Measurements from ENCODE around the gene PI4KA.

Gene PI4KA

DNA sequence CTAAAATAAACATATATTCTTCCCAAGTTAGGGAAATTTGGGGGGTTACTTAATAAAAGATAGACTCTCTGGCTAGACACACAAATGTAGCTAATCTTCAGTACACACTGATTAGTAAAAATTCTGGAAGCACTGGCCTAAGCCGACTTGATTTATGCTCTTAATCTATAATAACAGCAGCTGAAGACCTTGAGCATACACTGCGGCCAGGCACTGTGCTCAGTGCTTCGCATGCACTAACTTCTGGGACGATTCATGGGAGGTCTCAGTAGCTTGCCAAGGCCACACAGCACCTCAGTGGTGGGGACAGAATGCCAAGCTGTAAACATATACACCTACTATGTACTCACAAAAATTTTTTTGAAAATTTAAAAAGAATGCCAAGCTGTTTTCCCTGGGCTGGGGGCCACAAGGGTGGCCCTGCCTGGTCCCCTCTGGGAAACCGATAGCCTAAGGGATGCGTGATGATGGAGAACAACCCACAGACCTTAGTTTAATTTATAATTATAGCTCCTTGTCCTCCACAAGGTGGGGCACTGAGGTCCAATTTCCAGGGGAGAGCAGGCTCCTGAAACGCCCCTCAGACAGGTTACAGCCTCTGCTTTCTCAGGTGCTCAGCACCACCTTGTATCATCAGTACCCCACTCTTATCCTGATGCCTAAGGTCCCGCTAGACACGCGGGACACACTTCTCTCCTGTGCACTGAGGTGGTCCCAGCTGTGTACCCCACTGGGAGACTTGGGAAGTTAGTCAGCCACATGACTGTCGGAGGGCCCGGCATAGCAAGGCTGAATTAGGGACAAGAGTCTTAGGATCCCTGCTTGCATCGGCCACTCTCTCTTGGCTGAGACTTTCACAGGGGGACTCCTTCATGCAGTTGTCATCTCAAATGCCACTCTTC, 64.6 kb downstream of the PI4KA start:
- no peak overlapping the region for H3K9ac ChIP-seq
- no peaks in the 10 kb centered on the region for H4K20me1 ChIP-seq (ENCODE audit: insufficient read depth)

GRCh38 chr22:20792966-20793728, 65.5 kb downstream of the PI4KA start:
- H3K27me3 ChIP-seq (ENCODE audit: insufficient read depth, low read depth): no peaks in the 10 kb centered on the region
- no peaks in the 10 kb centered on the region for H3K36me3 ChIP-seq (ENCODE audit: insufficient read depth)
- H3K9ac ChIP-seq: no peak overlapping the region
- H4K20me1 ChIP-seq (ENCODE audit: insufficient read depth): no peaks in the 10 kb centered on the region
- no peak overlapping the region for H2AFZ ChIP-seq (ENCODE audit: low read depth)
- no peaks in the 10 kb centered on the region for H3K79me2 ChIP-seq (ENCODE audit: insufficient read depth, low read depth)
- TF ChIP-seq, protein P1, sequence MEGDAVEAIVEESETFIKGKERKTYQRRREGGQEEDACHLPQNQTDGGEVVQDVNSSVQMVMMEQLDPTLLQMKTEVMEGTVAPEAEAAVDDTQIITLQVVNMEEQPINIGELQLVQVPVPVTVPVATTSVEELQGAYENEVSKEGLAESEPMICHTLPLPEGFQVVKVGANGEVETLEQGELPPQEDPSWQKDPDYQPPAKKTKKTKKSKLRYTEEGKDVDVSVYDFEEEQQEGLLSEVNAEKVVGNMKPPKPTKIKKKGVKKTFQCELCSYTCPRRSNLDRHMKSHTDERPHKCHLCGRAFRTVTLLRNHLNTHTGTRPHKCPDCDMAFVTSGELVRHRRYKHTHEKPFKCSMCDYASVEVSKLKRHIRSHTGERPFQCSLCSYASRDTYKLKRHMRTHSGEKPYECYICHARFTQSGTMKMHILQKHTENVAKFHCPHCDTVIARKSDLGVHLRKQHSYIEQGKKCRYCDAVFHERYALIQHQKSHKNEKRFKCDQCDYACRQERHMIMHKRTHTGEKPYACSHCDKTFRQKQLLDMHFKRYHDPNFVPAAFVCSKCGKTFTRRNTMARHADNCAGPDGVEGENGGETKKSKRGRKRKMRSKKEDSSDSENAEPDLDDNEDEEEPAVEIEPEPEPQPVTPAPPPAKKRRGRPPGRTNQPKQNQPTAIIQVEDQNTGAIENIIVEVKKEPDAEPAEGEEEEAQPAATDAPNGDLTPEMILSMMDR (conservative IDR thresholded peaks at IDR 0.05; ENCODE audit: low read depth, low read length): no peak
- H3K27ac ChIP-seq: no peak overlapping the region
- H3K4me1 ChIP-seq (ENCODE audit: low read depth, poor library complexity, severe bottlenecking): no peaks in the 10 kb centered on the region
- no peak overlapping the region for H3K4me2 ChIP-seq
- H3K4me3 ChIP-seq (IDR thresholded peaks at IDR 0.05; ENCODE audit: insufficient read depth, low read depth, low read length): no peak overlapping the region

More for the DNA sequence above, 64.6 kb downstream of the PI4KA start:
- TF ChIP-seq, protein P1 (conservative IDR thresholded peaks at IDR 0.05; ENCODE audit: low read depth, low read length): no peak
- no peak overlapping the region for H3K4me2 ChIP-seq
- no peaks in the 10 kb centered on the region for H3K4me1 ChIP-seq (ENCODE audit: low read depth, poor library complexity, severe bottlenecking)
- H2AFZ ChIP-seq (ENCODE audit: low read depth): no peak overlapping the region
- no peak overlapping the region for H3K4me3 ChIP-seq (IDR thresholded peaks at IDR 0.05; ENCODE audit: insufficient read depth, low read depth, low read length)
- H3K27me3 ChIP-seq (ENCODE audit: insufficient read depth, low read depth): no peaks in the 10 kb centered on the region
- no peaks in the 10 kb centered on the region for H3K36me3 ChIP-seq (ENCODE audit: insufficient read depth)
- H3K27ac ChIP-seq: no peak overlapping the region
- no peaks in the 10 kb centered on the region for H3K79me2 ChIP-seq (ENCODE audit: insufficient read depth, low read depth)

- H3K27me3 ChIP-seq (ENCODE audit: insufficient read depth, low read depth): no peaks in the 10 kb centered on the region
- H3K27ac ChIP-seq: no peak overlapping the region
- H3K4me1 ChIP-seq (ENCODE audit: low read depth, poor library complexity, severe bottlenecking): no peaks in the 10 kb centered on the region
- no peaks in the 10 kb centered on the region for H4K20me1 ChIP-seq (ENCODE audit: insufficient read depth)
- no peaks in the 10 kb centered on the region for H3K79me2 ChIP-seq (ENCODE audit: insufficient read depth, low read depth)
- no peak overlapping the region for H2AFZ ChIP-seq (ENCODE audit: low read depth)
- H3K4me3 ChIP-seq (IDR thresholded peaks at IDR 0.05; ENCODE audit: insufficient read depth, low read depth, low read length): no peak overlapping the region
- H3K4me2 ChIP-seq: no peak overlapping the region
- no peak overlapping the region for H3K9ac ChIP-seq
- TF ChIP-seq, protein P1 (conservative IDR thresholded peaks at IDR 0.05; ENCODE audit: low read depth, low read length): no peak
- H3K36me3 ChIP-seq (ENCODE audit: insufficient read depth): no peaks in the 10 kb centered on the region
Observed at GRCh38 chr22:20792221-20792965, 66.2 kb downstream of the PI4KA start.

- TF ChIP-seq, protein P1 (conservative IDR thresholded peaks at IDR 0.05; ENCODE audit: low read depth, low read length): no peak
- Histone ChIP-seq H3K4me2 (no peak overlapping the region), H3K4me3 (IDR thresholded peaks at IDR 0.05; ENCODE audit: insufficient read depth, low read depth, low read length) (no peak overlapping the region), H3K27me3 (ENCODE audit: insufficient read depth, low read depth) (no peaks in the 10 kb centered on the region), H3K79me2 (ENCODE audit: insufficient read depth, low read depth) (no peaks in the 10 kb centered on the region), H3K27ac (no peak overlapping the region), H3K4me1 (ENCODE audit: low read depth, poor library complexity, severe bottlenecking) (peaks cover 3% of the 10 kb centered on the region), H4K20me1 (ENCODE audit: insufficient read depth) (no peaks in the 10 kb centered on the region; the same call in 1 of the 2 replicates), H3K9ac (no peak overlapping the region), H2AFZ (ENCODE audit: low read depth) (no peak overlapping the region), H3K36me3 (ENCODE audit: insufficient read depth) (no peaks in the 10 kb centered on the region)
Observed at GRCh38 chr22:20788627-20789344, 69.8 kb downstream of the PI4KA start.

Measured in KMS-11 (cell line).